Mammary epithelial cell (primary cell): ENCODE measurements around the gene ZNF609.

Experiments
- CTCF ChIP-seq, 2 donors: IDR thresholded peaks in 1 of 2; conservative IDR thresholded peaks in 1 of 2; 2 replicates each; pipeline ENCODE4 v1.5.1; 2011 to 2012; ENCODE audit warnings: inconsistent platforms in 2 of 2, low read length in 2 of 2, mild to moderate bottlenecking in 2 of 2, control low read depth in 1 of 2, low read depth in 1 of 2; ENCODE audit not compliant: insufficient read depth in 1 of 2; ENCODE audit errors: extremely low read depth in 1 of 2
- EZH2 ChIP-seq: IDR thresholded peaks from 2 replicates; pipeline ENCODE4 v1.6.1; 2012; ENCODE audit warnings: low read length, inconsistent platforms, borderline replicate concordance

GRCh38 chr15:64619880-64620839, 159.8 kb downstream of the ZNF609 start:
- TF ChIP-seq CTCF (conservative IDR thresholded peaks at IDR 0.05 in 1 of 2, IDR thresholded peaks at IDR 0.05 in 1 of 2; ENCODE audit: extremely low read depth in 1 of 2, insufficient read depth in 1 of 2, low read depth in 1 of 2, low read length in 2 of 2), result no peak
- no peak for TF ChIP-seq EZH2
